SK-N-SH treated with all-trans-retinoic acid at 6 μM for 48 hours (cell line): ENCODE data around the gene TDRD12.
"Not testable (repeated sequence)": the region's sequence is repeated elsewhere in the genome, so short reads cannot be mapped to it uniquely, and the experiment has no call there.

Experiments
- ATAC-seq: fragments of 200-7000 bp; cut with Tn5 transposase; 3 replicates; pipeline ENCODE4 v1.9.1; 2020; ENCODE audit warnings: mild to moderate bottlenecking, moderate library complexity
- ARNTL ChIP-seq: fragments of 450-650 bp; formaldehyde crosslinking; IDR thresholded peaks from 2 replicates; pipeline ENCODE4 v1.5.0; 2020; ENCODE audit warnings: low read depth, mild to moderate bottlenecking, moderate library complexity, borderline replicate concordance
- BACH2 ChIP-seq: fragments of 250-450 bp; sonication (Bioruptor Pico); IDR thresholded peaks from 2 replicates; pipeline ENCODE4 v1.9.0; 2021; ENCODE audit warnings: mild to moderate bottlenecking, borderline replicate concordance
- CSDC2 ChIP-seq: fragments of 250-450 bp; sonication (Bioruptor Pico); IDR thresholded peaks from 2 replicates; pipeline ENCODE4 v1.5.0; 2020; ENCODE audit warnings: mild to moderate bottlenecking, moderate library complexity
- ESRRG ChIP-seq: fragments of 250-450 bp; sonication (Bioruptor Pico); IDR thresholded peaks from 2 replicates; pipeline ENCODE4 v1.6.1; 2021; ENCODE audit warnings: mild to moderate bottlenecking
- GLIS3 ChIP-seq: fragments of 250-450 bp; sonication (Bioruptor Pico); IDR thresholded peaks from 2 replicates; pipeline ENCODE4 v1.5.0; 2020; ENCODE audit warnings: mild to moderate bottlenecking, moderate library complexity
- ISL1 ChIP-seq: fragments of 250-450 bp; sonication (Bioruptor Pico); IDR thresholded peaks from 2 replicates; pipeline ENCODE4 v2.1.2; 2022; ENCODE audit warnings: mild to moderate bottlenecking, moderate library complexity
- OSR1 ChIP-seq: fragments of 250-450 bp; sonication (Bioruptor Pico); IDR thresholded peaks from 2 replicates; pipeline ENCODE4 v1.8.0; 2022; ENCODE audit warnings: moderate library complexity, mild to moderate bottlenecking, inconsistent platforms
- PPARA ChIP-seq: fragments of 250-450 bp; sonication (Bioruptor Pico); IDR thresholded peaks from 2 replicates; pipeline ENCODE4 v1.5.0; 2020; ENCODE audit warnings: mild to moderate bottlenecking, borderline replicate concordance
- RARB ChIP-seq: fragments of 250-450 bp; sonication (Bioruptor Pico); IDR thresholded peaks from 2 replicates; pipeline ENCODE4 v1.8.0; 2021; ENCODE audit warnings: mild to moderate bottlenecking, moderate library complexity
- SNAI2 ChIP-seq: fragments of 250-450 bp; sonication (Bioruptor Pico); IDR thresholded peaks from 2 replicates; pipeline ENCODE4 v1.5.0; 2020; ENCODE audit warnings: mild to moderate bottlenecking, moderate library complexity
- TCF4 ChIP-seq: fragments of 250-450 bp; sonication (Bioruptor Pico); IDR thresholded peaks from 2 replicates; pipeline ENCODE4 v1.8.0; 2021; ENCODE audit warnings: mild to moderate bottlenecking, moderate library complexity, borderline replicate concordance
- TOX ChIP-seq: fragments of 250-450 bp; sonication (Bioruptor Pico); IDR thresholded peaks from 2 replicates; pipeline ENCODE4 v1.8.0; 2021; ENCODE audit warnings: mild to moderate bottlenecking, moderate library complexity, borderline replicate concordance
- ZFP3 ChIP-seq: fragments of 250-450 bp; sonication (Bioruptor Pico); IDR thresholded peaks from 2 replicates; pipeline ENCODE4 v1.5.0; 2020; ENCODE audit warnings: mild to moderate bottlenecking, moderate library complexity
- ZFP30 ChIP-seq: fragments of 450-650 bp; formaldehyde crosslinking; IDR thresholded peaks from 2 replicates; pipeline ENCODE4 v1.5.0; 2022; ENCODE audit warnings: mild to moderate bottlenecking, moderate library complexity
- ZNF565 ChIP-seq: fragments of 450-650 bp; formaldehyde crosslinking; conservative IDR thresholded peaks from 2 replicates; pipeline ENCODE4 v1.5.0; 2020; ENCODE audit warnings: low read depth, mild to moderate bottlenecking, moderate library complexity
- ZNF70 ChIP-seq: fragments of 450-650 bp; formaldehyde crosslinking; IDR thresholded peaks from 2 replicates; pipeline ENCODE4 v1.5.0; 2020; ENCODE audit warnings: mild to moderate bottlenecking, moderate library complexity
- ZNF8 ChIP-seq: fragments of 450-650 bp; formaldehyde crosslinking; IDR thresholded peaks from 2 replicates; pipeline ENCODE4 v1.5.0; 2020; ENCODE audit warnings: mild to moderate bottlenecking, moderate library complexity
- TF ChIP-seq, protein P1 (sequence below): fragments of 250-450 bp; sonication (Bioruptor Pico); IDR thresholded peaks from 2 replicates; pipeline ENCODE4 v1.8.0; 2021; ENCODE audit warnings: low read depth, mild to moderate bottlenecking, moderate library complexity, borderline replicate concordance
- TF ChIP-seq, protein P2 (sequence below): fragments of 250-450 bp; sonication (Bioruptor Pico); IDR thresholded peaks from 2 replicates; pipeline ENCODE4 v1.5.1; 2021; ENCODE audit warnings: mild to moderate bottlenecking, moderate library complexity
- TF ChIP-seq, protein P3 (sequence below): fragments of 250-450 bp; sonication (Bioruptor Pico); IDR thresholded peaks from 2 replicates; pipeline ENCODE4 v1.5.1; 2020; ENCODE audit warnings: low read depth, mild to moderate bottlenecking, moderate library complexity
- TF ChIP-seq, protein P4 (sequence below): fragments of 250-450 bp; sonication (Bioruptor Pico); IDR thresholded peaks from 2 replicates; pipeline ENCODE4 v1.8.0; 2020; ENCODE audit warnings: mild to moderate bottlenecking, moderate library complexity, borderline replicate concordance
- TF ChIP-seq, protein P5 (sequence below): fragments of 250-450 bp; sonication (Bioruptor Pico); IDR thresholded peaks from 2 replicates; pipeline ENCODE4 v1.5.0; 2020; ENCODE audit warnings: mild to moderate bottlenecking, moderate library complexity

Gene TDRD12

DNA sequence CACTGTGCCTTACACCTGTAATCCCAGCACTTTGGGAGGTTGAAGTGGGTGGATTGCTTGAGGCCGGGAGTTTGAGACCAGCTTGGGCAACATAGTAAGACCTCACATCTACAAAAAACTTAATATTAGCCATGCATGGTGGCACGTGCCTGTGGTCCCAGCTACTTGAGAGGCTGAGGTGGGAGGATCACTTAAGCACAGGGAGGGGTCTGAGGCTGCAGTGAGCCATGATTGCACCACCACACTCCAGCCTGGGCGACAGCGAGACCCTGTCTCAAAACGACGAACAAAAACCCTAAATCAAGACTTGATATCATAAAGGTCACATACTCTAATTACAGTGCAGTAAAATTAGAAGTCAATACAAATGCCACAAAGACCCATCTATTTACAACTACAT, 132.6 kb downstream of the TDRD12 start:
- no peak for ATAC-seq
- TF ChIP-seq PPARA (CRISPR knock-in tag) (no peak), ZFP3 (CRISPR knock-in tag) (no peak), RARB (CRISPR knock-in tag) (no peak), GLIS3 (CRISPR knock-in tag) (no peak), ZNF70 (CRISPR knock-in tag) (no peak)
- TF ChIP-seq, protein P1, sequence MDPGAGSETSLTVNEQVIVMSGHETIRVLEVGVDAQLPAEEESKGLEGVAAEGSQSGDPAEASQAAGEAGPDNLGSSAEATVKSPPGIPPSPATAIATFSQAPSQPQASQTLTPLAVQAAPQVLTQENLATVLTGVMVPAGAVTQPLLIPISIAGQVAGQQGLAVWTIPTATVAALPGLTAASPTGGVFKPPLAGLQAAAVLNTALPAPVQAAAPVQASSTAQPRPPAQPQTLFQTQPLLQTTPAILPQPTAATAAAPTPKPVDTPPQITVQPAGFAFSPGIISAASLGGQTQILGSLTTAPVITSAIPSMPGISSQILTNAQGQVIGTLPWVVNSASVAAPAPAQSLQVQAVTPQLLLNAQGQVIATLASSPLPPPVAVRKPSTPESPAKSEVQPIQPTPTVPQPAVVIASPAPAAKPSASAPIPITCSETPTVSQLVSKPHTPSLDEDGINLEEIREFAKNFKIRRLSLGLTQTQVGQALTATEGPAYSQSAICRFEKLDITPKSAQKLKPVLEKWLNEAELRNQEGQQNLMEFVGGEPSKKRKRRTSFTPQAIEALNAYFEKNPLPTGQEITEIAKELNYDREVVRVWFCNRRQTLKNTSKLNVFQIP (CRISPR knock-in tag) = no peak

DNA sequence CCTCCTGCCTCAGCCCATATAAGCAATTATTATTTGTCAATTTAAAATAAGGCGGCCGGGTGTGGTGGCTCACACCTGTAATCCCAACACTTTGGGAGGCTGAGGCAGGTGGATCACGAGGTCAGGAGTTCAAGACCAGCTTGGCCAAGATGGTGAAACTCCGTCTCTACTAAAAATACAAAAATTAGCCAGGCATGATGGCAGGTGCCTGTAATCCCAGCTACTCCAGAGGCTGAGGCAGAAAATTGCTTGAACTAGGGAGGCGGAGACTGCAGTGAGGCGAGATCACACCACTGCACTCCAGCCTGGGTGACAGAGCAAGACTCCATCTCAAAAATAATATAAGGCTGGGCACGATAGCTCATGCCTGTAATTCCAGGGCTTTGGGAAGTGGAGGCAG, 137.3 kb downstream of the TDRD12 start:
- ATAC-seq = not testable (repeated sequence)

DNA sequence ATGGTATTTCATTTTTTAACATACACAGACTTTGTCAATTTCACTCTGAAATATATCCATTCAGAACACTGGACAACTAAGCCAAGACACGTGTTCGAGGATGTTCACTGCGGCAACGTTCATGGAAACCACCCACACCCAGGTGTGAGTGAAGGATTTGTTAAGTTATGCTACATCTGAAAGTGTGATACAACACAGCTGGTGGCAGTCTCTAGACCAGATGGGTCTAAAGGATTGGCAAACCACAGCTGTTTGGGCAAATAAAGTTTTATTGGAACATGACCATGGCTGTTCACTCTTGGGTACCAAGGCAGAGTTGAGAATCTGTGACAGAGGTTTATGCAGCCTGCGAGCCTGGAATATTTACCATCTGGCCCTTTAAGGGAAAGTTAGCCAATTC, 138.0 kb downstream of the TDRD12 start:
- TF ChIP-seq ZNF565 (CRISPR knock-in tag) = no peak
- no peak for TF ChIP-seq ZNF8 (CRISPR knock-in tag)
- no peak for TF ChIP-seq ESRRG (CRISPR knock-in tag)
- TF ChIP-seq, protein P2, sequence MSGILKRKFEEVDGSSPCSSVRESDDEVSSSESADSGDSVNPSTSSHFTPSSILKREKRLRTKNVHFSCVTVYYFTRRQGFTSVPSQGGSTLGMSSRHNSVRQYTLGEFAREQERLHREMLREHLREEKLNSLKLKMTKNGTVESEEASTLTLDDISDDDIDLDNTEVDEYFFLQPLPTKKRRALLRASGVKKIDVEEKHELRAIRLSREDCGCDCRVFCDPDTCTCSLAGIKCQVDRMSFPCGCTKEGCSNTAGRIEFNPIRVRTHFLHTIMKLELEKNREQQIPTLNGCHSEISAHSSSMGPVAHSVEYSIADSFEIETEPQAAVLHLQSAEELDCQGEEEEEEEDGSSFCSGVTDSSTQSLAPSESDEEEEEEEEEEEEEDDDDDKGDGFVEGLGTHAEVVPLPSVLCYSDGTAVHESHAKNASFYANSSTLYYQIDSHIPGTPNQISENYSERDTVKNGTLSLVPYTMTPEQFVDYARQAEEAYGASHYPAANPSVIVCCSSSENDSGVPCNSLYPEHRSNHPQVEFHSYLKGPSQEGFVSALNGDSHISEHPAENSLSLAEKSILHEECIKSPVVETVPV = no peak
- TF ChIP-seq PPARA (CRISPR knock-in tag) = no peak
- no peak for TF ChIP-seq OSR1
- no peak for TF ChIP-seq ZNF70 (CRISPR knock-in tag)
- TF ChIP-seq, protein P3, sequence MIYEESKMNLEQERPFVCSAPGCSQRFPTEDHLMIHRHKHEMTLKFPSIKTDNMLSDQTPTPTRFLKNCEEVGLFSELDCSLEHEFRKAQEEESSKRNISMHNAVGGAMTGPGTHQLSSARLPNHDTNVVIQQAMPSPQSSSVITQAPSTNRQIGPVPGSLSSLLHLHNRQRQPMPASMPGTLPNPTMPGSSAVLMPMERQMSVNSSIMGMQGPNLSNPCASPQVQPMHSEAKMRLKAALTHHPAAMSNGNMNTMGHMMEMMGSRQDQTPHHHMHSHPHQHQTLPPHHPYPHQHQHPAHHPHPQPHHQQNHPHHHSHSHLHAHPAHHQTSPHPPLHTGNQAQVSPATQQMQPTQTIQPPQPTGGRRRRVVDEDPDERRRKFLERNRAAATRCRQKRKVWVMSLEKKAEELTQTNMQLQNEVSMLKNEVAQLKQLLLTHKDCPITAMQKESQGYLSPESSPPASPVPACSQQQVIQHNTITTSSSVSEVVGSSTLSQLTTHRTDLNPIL (CRISPR knock-in tag) = no peak
- no peak for TF ChIP-seq CSDC2 (CRISPR knock-in tag)
- TF ChIP-seq TOX = no peak
- TF ChIP-seq, protein P4, sequence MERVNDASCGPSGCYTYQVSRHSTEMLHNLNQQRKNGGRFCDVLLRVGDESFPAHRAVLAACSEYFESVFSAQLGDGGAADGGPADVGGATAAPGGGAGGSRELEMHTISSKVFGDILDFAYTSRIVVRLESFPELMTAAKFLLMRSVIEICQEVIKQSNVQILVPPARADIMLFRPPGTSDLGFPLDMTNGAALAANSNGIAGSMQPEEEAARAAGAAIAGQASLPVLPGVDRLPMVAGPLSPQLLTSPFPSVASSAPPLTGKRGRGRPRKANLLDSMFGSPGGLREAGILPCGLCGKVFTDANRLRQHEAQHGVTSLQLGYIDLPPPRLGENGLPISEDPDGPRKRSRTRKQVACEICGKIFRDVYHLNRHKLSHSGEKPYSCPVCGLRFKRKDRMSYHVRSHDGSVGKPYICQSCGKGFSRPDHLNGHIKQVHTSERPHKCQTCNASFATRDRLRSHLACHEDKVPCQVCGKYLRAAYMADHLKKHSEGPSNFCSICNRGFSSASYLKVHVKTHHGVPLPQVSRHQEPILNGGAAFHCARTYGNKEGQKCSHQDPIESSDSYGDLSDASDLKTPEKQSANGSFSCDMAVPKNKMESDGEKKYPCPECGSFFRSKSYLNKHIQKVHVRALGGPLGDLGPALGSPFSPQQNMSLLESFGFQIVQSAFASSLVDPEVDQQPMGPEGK (CRISPR knock-in tag) = no peak
- no peak for TF ChIP-seq ZFP3 (CRISPR knock-in tag)
- TF ChIP-seq BACH2 = no peak
- TF ChIP-seq ZFP30 = no peak
- TF ChIP-seq, protein P5, sequence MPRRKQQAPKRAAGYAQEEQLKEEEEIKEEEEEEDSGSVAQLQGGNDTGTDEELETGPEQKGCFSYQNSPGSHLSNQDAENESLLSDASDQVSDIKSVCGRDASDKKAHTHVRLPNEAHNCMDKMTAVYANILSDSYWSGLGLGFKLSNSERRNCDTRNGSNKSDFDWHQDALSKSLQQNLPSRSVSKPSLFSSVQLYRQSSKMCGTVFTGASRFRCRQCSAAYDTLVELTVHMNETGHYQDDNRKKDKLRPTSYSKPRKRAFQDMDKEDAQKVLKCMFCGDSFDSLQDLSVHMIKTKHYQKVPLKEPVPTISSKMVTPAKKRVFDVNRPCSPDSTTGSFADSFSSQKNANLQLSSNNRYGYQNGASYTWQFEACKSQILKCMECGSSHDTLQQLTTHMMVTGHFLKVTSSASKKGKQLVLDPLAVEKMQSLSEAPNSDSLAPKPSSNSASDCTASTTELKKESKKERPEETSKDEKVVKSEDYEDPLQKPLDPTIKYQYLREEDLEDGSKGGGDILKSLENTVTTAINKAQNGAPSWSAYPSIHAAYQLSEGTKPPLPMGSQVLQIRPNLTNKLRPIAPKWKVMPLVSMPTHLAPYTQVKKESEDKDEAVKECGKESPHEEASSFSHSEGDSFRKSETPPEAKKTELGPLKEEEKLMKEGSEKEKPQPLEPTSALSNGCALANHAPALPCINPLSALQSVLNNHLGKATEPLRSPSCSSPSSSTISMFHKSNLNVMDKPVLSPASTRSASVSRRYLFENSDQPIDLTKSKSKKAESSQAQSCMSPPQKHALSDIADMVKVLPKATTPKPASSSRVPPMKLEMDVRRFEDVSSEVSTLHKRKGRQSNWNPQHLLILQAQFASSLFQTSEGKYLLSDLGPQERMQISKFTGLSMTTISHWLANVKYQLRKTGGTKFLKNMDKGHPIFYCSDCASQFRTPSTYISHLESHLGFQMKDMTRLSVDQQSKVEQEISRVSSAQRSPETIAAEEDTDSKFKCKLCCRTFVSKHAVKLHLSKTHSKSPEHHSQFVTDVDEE (CRISPR knock-in tag) = no peak
- TF ChIP-seq ISL1 = no peak
- no peak for TF ChIP-seq TCF4
- no peak for ATAC-seq

DNA sequence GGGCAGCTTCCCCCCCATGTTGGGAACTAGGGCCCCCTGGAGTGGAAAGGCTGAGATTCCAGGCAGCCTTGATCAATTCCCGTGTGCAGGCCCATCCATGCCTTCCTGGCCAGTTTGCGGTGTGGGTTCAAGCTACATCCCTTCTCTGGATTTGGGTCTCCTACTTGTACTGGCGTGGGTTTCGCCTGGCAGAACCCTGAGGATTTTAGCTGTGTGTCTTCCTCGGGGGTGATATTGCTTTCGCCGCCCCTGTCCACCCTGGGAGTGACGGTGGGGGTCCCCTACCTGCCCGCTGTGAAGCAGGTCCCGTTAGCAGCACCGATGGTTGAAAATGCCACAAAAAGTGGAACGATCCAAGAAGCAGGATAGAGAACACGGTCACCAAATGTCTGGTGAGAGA, 138.6 kb downstream of the TDRD12 start:
- no peak for ATAC-seq

More for the DNA sequence above, 138.6 kb downstream of the TDRD12 start:
- TF ChIP-seq, protein P5 (CRISPR knock-in tag) = no peak
- TF ChIP-seq, protein P3 (CRISPR knock-in tag) = no peak
- TF ChIP-seq, protein P2 = no peak
- TF ChIP-seq SNAI2 (CRISPR knock-in tag) = no peak
- no peak for TF ChIP-seq GLIS3 (CRISPR knock-in tag)
- TF ChIP-seq ARNTL (CRISPR knock-in tag) = no peak
- TF ChIP-seq, all 23 proteins: peak for 0
